Thoracic aorta endothelial cell (primary cell): ENCODE results near the gene DHRS7B. TPM values are rescaled to one million over a fixed set of nuclear protein-coding genes. Genes with fewer than 3 reads are reported as not detected.

Experiments
- small RNA-seq: library from RNA; depleted of rRNA; stranded (forward); fragments of <200 nt; gene quantifications from one replicate; pipeline ENCODE3, GENCODE V24; 2012
- total RNA-seq: library from RNA; depleted of rRNA; stranded (reverse); fragments of >200 nt; gene quantifications from 2 replicates; pipeline ENCODE4 v1.2.3, GENCODE V29; 2012

The DHRS7B gene
- 10.0 and 10.7 TPM in 2 replicates for total RNA-seq

GRCh38 chr17:21126645-21127508 is at the start of gene DHRS7B:
Gene DHRS7B, plus strand, starts transcription at chr17:21126964. Its CDS starts 8 bp downstream, at chr17:21126972.

GRCh38 chr17:21214015-21214776 is 87.4 kb downstream of the DHRS7B start, which contains the start of gene TMEM11:
Gene TMEM11, minus strand, starts transcription at chr17:21214161. Its CDS starts 9 bp downstream, at chr17:21214152.

Small RNAs within 50 kb of the gene (small RNA-seq; reads per million reads assigned to genes)
- gene RN7SL426P: not detected

Other genes with a start within 250 kb of the DHRS7B start
- gene USP22, start 84.0 kb upstream of the DHRS7B start, total RNA-seq: 287 and 301 TPM in 2 replicates
- gene TMEM11, start 87.2 kb downstream of the DHRS7B start, total RNA-seq: 23.4 and 25.5 TPM in 2 replicates
- 2.4 and 3.2 TPM in 2 replicates for gene NATD1, start 126.4 kb downstream of the DHRS7B start, total RNA-seq
- 19.3 and 22.5 TPM in 2 replicates for gene MAP2K3, start 157.7 kb downstream of the DHRS7B start, total RNA-seq
- gene KCNJ12, start 249.4 kb downstream of the DHRS7B start, total RNA-seq: 1.3 and 4.7 TPM in 2 replicates